ENCODE measurements around the gene PSAPL1. TPM values are rescaled to one million over a fixed set of nuclear protein-coding genes. Genes with fewer than 3 reads are reported as not detected.

The PSAPL1 gene
- polyA plus RNA-seq, 1 donor from 2014 or later: not detected

DNA sequence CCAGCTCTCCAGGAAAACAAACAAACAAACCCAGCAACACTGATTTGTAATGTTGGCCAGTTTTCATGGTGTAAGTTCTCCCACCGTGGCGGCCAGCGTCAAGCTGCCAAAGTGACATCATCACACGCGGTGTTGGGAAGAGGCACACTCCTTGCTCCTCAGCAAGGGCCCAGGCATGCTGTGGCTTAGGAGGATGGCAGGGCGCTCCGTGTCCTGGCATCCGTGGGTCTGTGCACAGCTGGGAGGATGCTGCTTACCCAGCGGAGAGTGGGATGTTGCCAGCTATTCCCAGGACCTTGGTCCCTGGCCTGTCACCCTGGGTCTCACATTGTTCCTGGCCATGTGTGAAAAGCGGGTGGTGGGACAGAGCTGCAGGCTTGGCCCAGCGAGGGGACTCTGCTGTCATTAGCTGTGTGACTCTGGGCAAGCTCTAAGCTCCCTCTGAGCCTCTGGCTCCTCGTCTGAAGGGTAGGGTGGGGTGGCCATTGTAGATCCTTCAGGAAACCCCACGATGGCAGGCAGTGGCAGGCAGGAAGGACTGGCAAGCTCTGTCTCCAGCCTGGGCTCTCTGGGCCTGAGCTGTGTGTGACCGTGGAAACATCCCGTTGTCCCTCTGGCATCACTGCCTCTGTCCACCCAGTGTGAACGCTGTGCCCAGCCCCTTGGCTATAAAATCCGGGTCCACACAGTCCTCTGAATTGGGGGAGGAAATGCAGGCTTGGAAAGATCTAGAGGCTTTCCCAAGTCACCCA is 10.8 kb downstream of the PSAPL1 start:
- Histone ChIP-seq H3K9ac (ENCODE audit: low read length) (no peak overlapping the region), H3K27ac (ENCODE audit: low read length) (no peak overlapping the region)

GRCh38 chr4:7423391-7423790 is 11.3 kb downstream of the PSAPL1 start:
- no peaks in the 10 kb centered on the region for H3K9me3 ChIP-seq (ENCODE audit: low read length)
- H3K27me3 ChIP-seq (ENCODE audit: insufficient read depth, low read depth, low read length): no peaks in the 10 kb centered on the region
- H3K27ac ChIP-seq (ENCODE audit: low read length): no peak overlapping the region
- no peaks in the 10 kb centered on the region for H3F3A ChIP-seq (ENCODE audit: insufficient read depth, low read length, poor library complexity, severe bottlenecking)
- no peak overlapping the region for H3K4me3 ChIP-seq (ENCODE audit: low read length)
- H3K9ac ChIP-seq (ENCODE audit: low read length): no peak overlapping the region
- H4K20me1 ChIP-seq (ENCODE audit: insufficient read depth): no peaks in the 10 kb centered on the region
- H3K79me2 ChIP-seq (replicated peaks; ENCODE audit: insufficient read depth, low read length): no peaks in the 10 kb centered on the region
- H3K4me2 ChIP-seq (ENCODE audit: low read length): no peak overlapping the region
- no peaks in the 10 kb centered on the region for H3K9me2 ChIP-seq (ENCODE audit: insufficient read depth, low read length)
- H2AFZ ChIP-seq (ENCODE audit: low read depth, low read length): no peak overlapping the region
- H3K36me3 ChIP-seq (ENCODE audit: insufficient read depth, low read length): no peaks in the 10 kb centered on the region
- TF ChIP-seq EZH2 (IDR thresholded peaks at IDR 0.05; ENCODE audit: borderline replicate concordance, insufficient read depth, low read length, poor library complexity, severe bottlenecking): no peak
- no peak for TF ChIP-seq TAF1 (IDR thresholded peaks at IDR 0.05; ENCODE audit: low read depth)
- no peak for TF ChIP-seq SMC3 (conservative IDR thresholded peaks at IDR 0.05; ENCODE audit: poor library complexity)
- TF ChIP-seq MXI1 (conservative IDR thresholded peaks at IDR 0.05; ENCODE audit: poor library complexity, severe bottlenecking): no peak
- no peak for TF ChIP-seq RAD21 (conservative IDR thresholded peaks at IDR 0.05)
- TF ChIP-seq REST (IDR thresholded peaks at IDR 0.05; ENCODE audit: borderline replicate concordance): no peak
- TF ChIP-seq POLR2AphosphoS5 (IDR thresholded peaks at IDR 0.05): no peak

More for the DNA sequence above, 10.8 kb downstream of the PSAPL1 start:
- H3K9me2 ChIP-seq (ENCODE audit: insufficient read depth, low read length): no peaks in the 10 kb centered on the region
- H3K4me3 ChIP-seq (ENCODE audit: low read length): no peak overlapping the region
- no peaks in the 10 kb centered on the region for H4K20me1 ChIP-seq (ENCODE audit: insufficient read depth)
- H3K9me3 ChIP-seq (ENCODE audit: low read length): no peaks in the 10 kb centered on the region
- TF ChIP-seq REST (IDR thresholded peaks at IDR 0.05; ENCODE audit: borderline replicate concordance): no peak
- no peak for TF ChIP-seq RAD21 (conservative IDR thresholded peaks at IDR 0.05)
- no peak for TF ChIP-seq TAF1 (IDR thresholded peaks at IDR 0.05; ENCODE audit: low read depth)
- TF ChIP-seq EP300 (conservative IDR thresholded peaks at IDR 0.05; ENCODE audit: poor library complexity, severe bottlenecking): no peak
- TF ChIP-seq MXI1 (conservative IDR thresholded peaks at IDR 0.05; ENCODE audit: poor library complexity, severe bottlenecking): no peak
- no peak for TF ChIP-seq CTCF (IDR thresholded peaks at IDR 0.05; ENCODE audit: poor library complexity, severe bottlenecking)
- TF ChIP-seq POLR2AphosphoS5 (IDR thresholded peaks at IDR 0.05): no peak
- TF ChIP-seq SMC3 (conservative IDR thresholded peaks at IDR 0.05; ENCODE audit: poor library complexity): no peak
- no peak for TF ChIP-seq EZH2 (IDR thresholded peaks at IDR 0.05; ENCODE audit: borderline replicate concordance, insufficient read depth, low read length, poor library complexity, severe bottlenecking)
- H3K79me2 ChIP-seq (replicated peaks; ENCODE audit: insufficient read depth, low read length): no peaks in the 10 kb centered on the region
- no peaks in the 10 kb centered on the region for H3K27me3 ChIP-seq (ENCODE audit: insufficient read depth, low read depth, low read length)
- no peaks in the 10 kb centered on the region for H3F3A ChIP-seq (ENCODE audit: insufficient read depth, low read length, poor library complexity, severe bottlenecking)
- no peak overlapping the region for H2AFZ ChIP-seq (ENCODE audit: low read depth, low read length)
- H3K36me3 ChIP-seq (ENCODE audit: insufficient read depth, low read length): no peaks in the 10 kb centered on the region
- no peak overlapping the region for H3K4me2 ChIP-seq (ENCODE audit: low read length)
